ENCODE data around the gene NKX1-1. TPM values are rescaled to one million over a fixed set of nuclear protein-coding genes. Genes with fewer than 3 reads are reported as not detected.

NKX1-1 gene
- total RNA-seq, 1 donor from 2014 or later = not detected

DNA sequence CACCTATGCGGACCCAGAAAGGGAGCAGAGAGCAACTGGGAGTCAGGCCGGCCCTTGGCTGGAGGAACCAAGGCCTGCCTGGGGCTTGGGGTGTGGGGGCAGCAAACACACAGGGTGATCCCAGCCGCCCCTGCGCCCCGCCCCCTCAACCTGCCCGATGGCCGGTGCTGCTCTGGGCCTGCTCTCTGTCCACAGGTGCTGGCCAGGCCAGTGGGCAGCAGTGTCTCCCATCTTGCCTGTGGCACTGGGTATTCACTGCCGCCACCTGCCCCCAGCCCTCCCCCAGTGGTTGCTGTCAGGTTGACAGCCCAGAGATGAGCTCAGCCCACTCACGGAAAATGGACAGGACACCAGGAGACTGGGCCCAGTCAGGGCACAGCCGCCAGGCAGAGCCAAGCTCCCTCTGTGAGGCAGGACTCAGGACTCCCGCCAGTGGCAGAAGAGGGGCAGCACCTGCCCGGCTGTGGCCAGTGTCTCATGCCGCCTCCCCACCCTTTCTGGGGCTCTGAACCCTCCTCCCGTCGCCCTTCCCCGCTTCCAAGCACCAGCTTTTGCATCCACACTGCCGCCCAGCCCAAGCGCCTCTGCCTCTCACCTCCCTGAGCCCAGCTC is 4.7 kb downstream of the NKX1-1 start:
- H3K36me3 Mint-ChIP-seq (ENCODE audit: low read depth, unreplicated experiment) = no peaks in the 10 kb centered on the region
- peaks cover 8% of the 10 kb centered on the region for H3K27me3 Mint-ChIP-seq (ENCODE audit: unreplicated experiment)
- no peaks in the 10 kb centered on the region for H3K4me1 Mint-ChIP-seq (ENCODE audit: unreplicated experiment)
- DNase-seq (ENCODE audit: low spot score) = no peak
- no peaks in the 10 kb centered on the region for H3K9me3 Mint-ChIP-seq (ENCODE audit: unreplicated experiment)
- H3K27ac Mint-ChIP-seq (ENCODE audit: unreplicated experiment) = no peak overlapping the region
- H3K4me3 Mint-ChIP-seq (ENCODE audit: unreplicated experiment) = no peak overlapping the region
- TF ChIP-seq, protein P1, sequence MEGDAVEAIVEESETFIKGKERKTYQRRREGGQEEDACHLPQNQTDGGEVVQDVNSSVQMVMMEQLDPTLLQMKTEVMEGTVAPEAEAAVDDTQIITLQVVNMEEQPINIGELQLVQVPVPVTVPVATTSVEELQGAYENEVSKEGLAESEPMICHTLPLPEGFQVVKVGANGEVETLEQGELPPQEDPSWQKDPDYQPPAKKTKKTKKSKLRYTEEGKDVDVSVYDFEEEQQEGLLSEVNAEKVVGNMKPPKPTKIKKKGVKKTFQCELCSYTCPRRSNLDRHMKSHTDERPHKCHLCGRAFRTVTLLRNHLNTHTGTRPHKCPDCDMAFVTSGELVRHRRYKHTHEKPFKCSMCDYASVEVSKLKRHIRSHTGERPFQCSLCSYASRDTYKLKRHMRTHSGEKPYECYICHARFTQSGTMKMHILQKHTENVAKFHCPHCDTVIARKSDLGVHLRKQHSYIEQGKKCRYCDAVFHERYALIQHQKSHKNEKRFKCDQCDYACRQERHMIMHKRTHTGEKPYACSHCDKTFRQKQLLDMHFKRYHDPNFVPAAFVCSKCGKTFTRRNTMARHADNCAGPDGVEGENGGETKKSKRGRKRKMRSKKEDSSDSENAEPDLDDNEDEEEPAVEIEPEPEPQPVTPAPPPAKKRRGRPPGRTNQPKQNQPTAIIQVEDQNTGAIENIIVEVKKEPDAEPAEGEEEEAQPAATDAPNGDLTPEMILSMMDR (IDR thresholded peaks at IDR 0.05; ENCODE audit: unreplicated experiment) = no peak

GRCh38 chr4:1400831-1401408 is 5.3 kb downstream of the NKX1-1 start:
- Mint-ChIP-seq H3K4me1 (ENCODE audit: unreplicated experiment) (no peaks in the 10 kb centered on the region), H3K4me3 (ENCODE audit: unreplicated experiment) (no peak overlapping the region), H3K27ac (ENCODE audit: unreplicated experiment) (no peak overlapping the region), H3K9me3 (ENCODE audit: unreplicated experiment) (no peaks in the 10 kb centered on the region), H3K36me3 (ENCODE audit: low read depth, unreplicated experiment) (no peaks in the 10 kb centered on the region), H3K27me3 (ENCODE audit: unreplicated experiment) (peaks cover 8% of the 10 kb centered on the region)
- TF ChIP-seq, protein P1 (IDR thresholded peaks at IDR 0.05; ENCODE audit: unreplicated experiment) = no peak
- DNase-seq (ENCODE audit: low spot score) = no peak

- DNase-seq (ENCODE audit: low spot score) = no peak
- Mint-ChIP-seq H3K9me3 (ENCODE audit: unreplicated experiment) (peaks cover 5% of the 10 kb centered on the region), H3K27me3 (ENCODE audit: unreplicated experiment) (peaks cover 9% of the 10 kb centered on the region), H3K36me3 (ENCODE audit: low read depth, unreplicated experiment) (peaks cover 5% of the 10 kb centered on the region), H3K4me1 (ENCODE audit: unreplicated experiment) (no peaks in the 10 kb centered on the region), H3K4me3 (ENCODE audit: unreplicated experiment) (no peak overlapping the region), H3K27ac (ENCODE audit: unreplicated experiment) (no peak overlapping the region)
- TF ChIP-seq, protein P1 (IDR thresholded peaks at IDR 0.05; ENCODE audit: unreplicated experiment) = no peak
Measured at GRCh38 chr4:1400191-1400805, 5.9 kb downstream of the NKX1-1 start.

DNA sequence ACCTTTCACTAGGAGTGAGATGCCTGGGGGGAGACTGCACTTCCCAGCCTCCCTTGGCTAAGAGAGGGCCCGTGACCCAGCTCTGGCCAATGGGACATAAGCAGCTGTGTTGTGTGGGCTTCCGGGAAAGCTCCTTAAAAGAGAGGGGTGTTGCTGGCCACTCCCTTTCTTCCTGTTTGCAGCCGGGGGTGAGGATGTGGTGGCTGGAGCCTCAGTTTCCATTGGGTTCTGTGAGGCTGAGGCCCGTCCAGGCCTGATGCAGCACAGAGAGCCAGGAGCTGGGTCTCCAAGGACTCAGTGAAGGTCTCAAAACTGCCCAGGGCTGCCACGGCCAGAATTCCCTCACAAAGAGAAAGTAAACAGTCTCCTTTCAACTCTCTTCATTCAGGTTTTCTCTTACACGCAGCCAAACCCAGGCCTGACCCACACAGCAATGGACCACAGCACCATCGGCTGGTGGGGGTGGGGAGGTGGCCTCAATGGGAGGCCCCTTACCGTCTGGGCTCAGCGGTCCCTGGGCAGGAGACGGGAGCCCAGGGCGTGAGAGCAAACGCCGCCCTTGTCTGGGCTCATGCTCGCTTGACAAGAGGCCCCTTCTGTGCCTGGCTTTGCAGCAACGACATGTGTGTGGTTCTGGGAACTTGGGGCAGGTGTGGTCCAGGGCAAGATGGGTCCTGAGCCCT is 6.6 kb downstream of the NKX1-1 start:
- Mint-ChIP-seq H3K9me3 (ENCODE audit: unreplicated experiment) (peaks cover 5% of the 10 kb centered on the region), H3K4me1 (ENCODE audit: unreplicated experiment) (no peaks in the 10 kb centered on the region), H3K36me3 (ENCODE audit: low read depth, unreplicated experiment) (peaks cover 5% of the 10 kb centered on the region), H3K27me3 (ENCODE audit: unreplicated experiment) (peaks cover 9% of the 10 kb centered on the region), H3K4me3 (ENCODE audit: unreplicated experiment) (no peak overlapping the region), H3K27ac (ENCODE audit: unreplicated experiment) (no peak overlapping the region)
- no peak for DNase-seq (ENCODE audit: low spot score)
- TF ChIP-seq, protein P1 (IDR thresholded peaks at IDR 0.05; ENCODE audit: unreplicated experiment) = no peak
